ENCODE measurements around the gene CLDN14. TPM values are rescaled to one million over a fixed set of nuclear protein-coding genes. Genes with fewer than 3 reads are reported as not detected.
A peak's percentile ranks its signal among the peaks of the same experiment; 100 is the strongest.

CLDN14 gene
- total and polyA plus RNA-seq, 8 donors, result 0.48 TPM; not detected in 7

DNA sequence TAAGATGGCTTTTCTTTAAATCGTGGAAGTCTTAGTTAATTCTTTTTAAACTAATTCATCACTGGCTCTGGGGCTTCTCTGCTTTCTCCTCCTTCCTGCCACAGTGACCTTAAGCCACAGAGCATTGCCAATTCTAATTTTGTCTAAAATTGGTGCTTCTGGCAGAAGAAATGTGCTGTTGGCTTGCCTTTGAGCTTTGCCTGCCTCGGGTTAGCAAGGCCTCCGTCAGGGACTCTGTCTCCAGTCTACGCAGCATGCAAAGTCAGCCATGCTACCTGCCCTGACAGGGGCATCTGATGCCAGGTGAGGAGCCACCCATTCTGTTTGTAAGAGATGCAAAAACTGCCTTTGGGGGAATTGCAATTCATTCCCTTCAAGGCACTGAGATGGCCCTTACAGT lies 25.2 kb downstream of the CLDN14 start:
- H3K9me3 ChIP-seq, result no peaks in the 10 kb centered on the region
- 58 to 66% (median 62%) methylated on average over 4 of the region's 4 CpGs for WGBS, 5 donors
- DNase-seq, result no peak
- no peaks in the 10 kb centered on the region for H3K27me3 ChIP-seq
- intact Hi-C loops (cut with DNase I; ENCODE audit: low total_unique reads), result no loop called here
- TF ChIP-seq EP300 (IDR thresholded peaks at IDR 0.05) (no peak), POLR2A (IDR thresholded peaks at IDR 0.05) (no peak)
- TF ChIP-seq, protein P1, sequence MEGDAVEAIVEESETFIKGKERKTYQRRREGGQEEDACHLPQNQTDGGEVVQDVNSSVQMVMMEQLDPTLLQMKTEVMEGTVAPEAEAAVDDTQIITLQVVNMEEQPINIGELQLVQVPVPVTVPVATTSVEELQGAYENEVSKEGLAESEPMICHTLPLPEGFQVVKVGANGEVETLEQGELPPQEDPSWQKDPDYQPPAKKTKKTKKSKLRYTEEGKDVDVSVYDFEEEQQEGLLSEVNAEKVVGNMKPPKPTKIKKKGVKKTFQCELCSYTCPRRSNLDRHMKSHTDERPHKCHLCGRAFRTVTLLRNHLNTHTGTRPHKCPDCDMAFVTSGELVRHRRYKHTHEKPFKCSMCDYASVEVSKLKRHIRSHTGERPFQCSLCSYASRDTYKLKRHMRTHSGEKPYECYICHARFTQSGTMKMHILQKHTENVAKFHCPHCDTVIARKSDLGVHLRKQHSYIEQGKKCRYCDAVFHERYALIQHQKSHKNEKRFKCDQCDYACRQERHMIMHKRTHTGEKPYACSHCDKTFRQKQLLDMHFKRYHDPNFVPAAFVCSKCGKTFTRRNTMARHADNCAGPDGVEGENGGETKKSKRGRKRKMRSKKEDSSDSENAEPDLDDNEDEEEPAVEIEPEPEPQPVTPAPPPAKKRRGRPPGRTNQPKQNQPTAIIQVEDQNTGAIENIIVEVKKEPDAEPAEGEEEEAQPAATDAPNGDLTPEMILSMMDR (IDR thresholded peaks at IDR 0.05), result no peak
- H3K27ac ChIP-seq, result no peak overlapping the region
- no peaks in the 10 kb centered on the region for H3K36me3 ChIP-seq
- H3K4me1 ChIP-seq, result peaks cover 0 to 8% (median 2%) of the 10 kb centered on the region in 4 donors
- H3K4me3 ChIP-seq, result no peak overlapping the region

DNA sequence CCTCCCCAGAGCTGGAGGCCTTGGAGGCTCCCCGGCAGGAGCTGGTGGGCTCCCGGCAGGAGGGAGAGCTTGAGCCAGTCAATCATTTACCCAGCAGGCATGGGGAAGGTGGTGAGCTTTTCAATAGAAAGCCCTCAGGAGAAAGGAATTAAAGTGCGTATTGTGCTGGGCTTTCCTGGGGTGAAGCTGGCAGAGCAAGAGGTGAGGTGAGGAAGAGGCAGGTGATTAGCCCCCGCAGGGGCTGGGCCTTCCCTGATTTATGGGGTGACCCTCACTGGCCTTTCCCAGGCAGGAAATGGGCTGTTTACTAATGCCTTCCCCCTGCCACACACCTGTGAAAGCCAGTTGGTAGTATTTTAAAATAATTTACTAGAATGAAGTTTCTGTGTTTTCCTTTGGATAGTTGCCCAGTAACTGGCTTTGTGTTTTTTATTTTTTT lies 25.8 kb downstream of the CLDN14 start:
- DNase-seq, result peak in 1 of 2 donors; percentile 64
- Histone ChIP-seq H3K4me3 (no peak overlapping the region), H3K9me3 (no peaks in the 10 kb centered on the region), H3K27me3 (no peaks in the 10 kb centered on the region), H3K36me3 (no peaks in the 10 kb centered on the region), H3K27ac (no peak overlapping the region), H3K4me1 (peaks cover 0 to 8% (median 2%) of the 10 kb centered on the region in 4 donors)
- TF ChIP-seq POLR2AphosphoS5 (IDR thresholded peaks at IDR 0.05) (no peak), POLR2A (IDR thresholded peaks at IDR 0.05) (no peak), EP300 (IDR thresholded peaks at IDR 0.05) (no peak)
- TF ChIP-seq, protein P1 (IDR thresholded peaks at IDR 0.05), result no peak
- intact Hi-C loops (cut with DNase I; ENCODE audit: low total_unique reads), result no loop called here
- 13 to 34% (median 23%) methylated on average over 4 of the region's 4 CpGs for WGBS, 5 donors

DNA sequence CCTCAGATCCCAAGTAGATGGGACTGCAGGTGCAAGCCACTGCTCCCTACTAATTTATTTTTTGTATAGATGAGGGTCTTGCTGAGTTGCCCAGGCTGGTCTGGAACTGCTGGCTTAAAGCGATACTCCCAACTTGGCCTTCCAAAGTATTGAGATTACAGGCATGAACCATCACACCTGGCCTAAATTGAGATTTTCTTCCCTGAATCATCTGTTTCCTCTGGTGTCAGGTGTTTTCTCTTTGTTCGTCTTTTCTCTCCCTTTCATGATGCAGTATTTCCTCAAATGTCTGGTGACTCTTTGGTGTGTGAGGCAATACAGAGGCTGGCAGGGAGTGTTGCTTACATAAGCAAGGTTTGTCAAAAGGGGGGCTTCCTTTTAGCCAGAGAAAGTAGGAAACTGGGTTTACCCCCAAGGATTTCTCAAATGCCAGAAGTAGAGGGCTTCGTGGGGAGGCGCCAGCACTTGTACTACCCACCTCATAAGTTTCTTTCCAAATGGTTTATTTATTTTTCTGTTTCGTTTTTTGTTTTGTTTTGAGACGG lies 27.6 kb downstream of the CLDN14 start:
- Histone ChIP-seq H3K4me1 (peaks cover 0 to 8% (median 2%) of the 10 kb centered on the region in 4 donors), H3K27ac (no peak overlapping the region), H3K36me3 (no peaks in the 10 kb centered on the region), H3K9me3 (no peaks in the 10 kb centered on the region), H3K27me3 (no peaks in the 10 kb centered on the region), H3K4me3 (no peak overlapping the region)
- WGBS, 5 donors, result 62 to 85% (median 81%) methylated on average over 6 of the region's 6 CpGs
- no peak for DNase-seq
- intact Hi-C loops (cut with DNase I; ENCODE audit: low total_unique reads), result no loop called here
- TF ChIP-seq EP300 (IDR thresholded peaks at IDR 0.05) (no peak), POLR2AphosphoS5 (IDR thresholded peaks at IDR 0.05) (no peak), POLR2A (IDR thresholded peaks at IDR 0.05) (no peak)
- TF ChIP-seq, protein P1 (IDR thresholded peaks at IDR 0.05), result no peak

DNA sequence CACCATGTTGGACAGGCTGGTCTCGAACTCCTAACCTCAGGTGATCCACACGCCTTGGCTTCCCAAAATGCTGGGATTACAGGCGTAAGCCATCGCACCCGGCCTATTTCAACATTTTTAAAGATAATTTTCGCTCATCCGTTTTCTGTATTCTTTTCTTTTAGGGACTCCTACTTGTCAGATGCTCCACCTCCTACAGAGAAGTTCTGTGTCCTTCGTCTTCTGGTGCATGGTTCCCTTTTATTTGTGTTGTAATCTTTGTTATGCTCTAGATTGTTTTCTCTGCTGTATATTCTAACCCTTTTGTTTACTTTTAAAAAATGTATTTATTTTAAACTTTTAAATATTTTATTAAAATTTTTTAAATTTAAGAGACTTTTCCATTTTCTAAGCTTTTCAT lies 28.4 kb downstream of the CLDN14 start:
- Histone ChIP-seq H3K27ac (no peak overlapping the region), H3K9me3 (no peaks in the 10 kb centered on the region), H3K4me3 (no peak overlapping the region), H3K36me3 (no peaks in the 10 kb centered on the region), H3K4me1 (peaks cover 0 to 8% (median 2%) of the 10 kb centered on the region in 4 donors), H3K27me3 (no peaks in the 10 kb centered on the region)
- DNase-seq, result no peak
- 88 to 97% (median 94%) methylated on average over 8 of the region's 8 CpGs for WGBS, 5 donors
- intact Hi-C loops (cut with DNase I; ENCODE audit: low total_unique reads), result no loop called here
- TF ChIP-seq EP300 (IDR thresholded peaks at IDR 0.05) (no peak), POLR2A (IDR thresholded peaks at IDR 0.05) (no peak), POLR2AphosphoS5 (IDR thresholded peaks at IDR 0.05) (no peak)
- TF ChIP-seq, protein P1 (IDR thresholded peaks at IDR 0.05), result no peak

Data from stomach (tissue), 9 donors.